ENCODE results near the gene IFNB1.

IFNB1 gene

DNA sequence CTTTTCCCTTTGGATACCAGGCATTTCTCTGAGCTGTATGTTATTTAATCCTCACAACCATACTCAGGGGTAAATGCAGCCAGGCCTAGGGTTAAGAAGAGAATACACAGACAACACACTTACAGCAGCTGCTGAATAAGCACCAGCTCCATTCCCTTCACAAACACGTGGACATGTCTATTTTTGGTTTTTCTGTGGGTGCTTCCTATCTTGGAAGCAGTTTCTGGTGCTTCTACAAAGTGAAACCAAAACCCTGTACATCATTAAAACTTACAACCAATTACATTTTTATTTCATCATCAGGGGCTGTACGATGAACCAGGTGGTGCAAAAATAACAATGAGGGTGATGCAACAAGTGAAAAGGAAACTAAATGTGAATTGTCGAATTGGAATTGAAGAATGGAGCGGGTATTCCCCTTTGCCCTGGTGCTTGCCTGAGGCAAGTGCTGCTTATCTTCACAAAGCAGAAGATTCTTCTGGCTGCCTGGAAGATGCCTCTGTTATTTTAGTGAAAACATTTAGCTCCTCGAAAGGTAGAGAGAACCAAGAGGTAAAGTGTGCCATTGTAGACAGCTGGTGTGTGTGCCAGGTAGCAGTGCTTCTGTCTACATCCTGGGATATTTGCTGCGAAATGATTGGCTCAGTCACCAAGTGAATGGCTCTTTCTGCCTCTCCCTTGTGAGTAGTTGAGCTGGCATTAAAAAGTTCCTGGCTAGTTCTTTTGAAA is 18.6 kb upstream of the IFNB1 start:
- Histone ChIP-seq H3K9me3 (ENCODE audit: severe bottlenecking) (no peaks in the 10 kb centered on the region), H3K36me3 (no peaks in the 10 kb centered on the region), H3K27ac (no peak overlapping the region), H3K27me3 (ENCODE audit: insufficient read depth, low read depth, severe bottlenecking) (no peaks in the 10 kb centered on the region), H3K4me3 (ENCODE audit: low read depth, low read length) (no peak overlapping the region)
- no peak for DNase-seq
- TF ChIP-seq, protein P1, sequence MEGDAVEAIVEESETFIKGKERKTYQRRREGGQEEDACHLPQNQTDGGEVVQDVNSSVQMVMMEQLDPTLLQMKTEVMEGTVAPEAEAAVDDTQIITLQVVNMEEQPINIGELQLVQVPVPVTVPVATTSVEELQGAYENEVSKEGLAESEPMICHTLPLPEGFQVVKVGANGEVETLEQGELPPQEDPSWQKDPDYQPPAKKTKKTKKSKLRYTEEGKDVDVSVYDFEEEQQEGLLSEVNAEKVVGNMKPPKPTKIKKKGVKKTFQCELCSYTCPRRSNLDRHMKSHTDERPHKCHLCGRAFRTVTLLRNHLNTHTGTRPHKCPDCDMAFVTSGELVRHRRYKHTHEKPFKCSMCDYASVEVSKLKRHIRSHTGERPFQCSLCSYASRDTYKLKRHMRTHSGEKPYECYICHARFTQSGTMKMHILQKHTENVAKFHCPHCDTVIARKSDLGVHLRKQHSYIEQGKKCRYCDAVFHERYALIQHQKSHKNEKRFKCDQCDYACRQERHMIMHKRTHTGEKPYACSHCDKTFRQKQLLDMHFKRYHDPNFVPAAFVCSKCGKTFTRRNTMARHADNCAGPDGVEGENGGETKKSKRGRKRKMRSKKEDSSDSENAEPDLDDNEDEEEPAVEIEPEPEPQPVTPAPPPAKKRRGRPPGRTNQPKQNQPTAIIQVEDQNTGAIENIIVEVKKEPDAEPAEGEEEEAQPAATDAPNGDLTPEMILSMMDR (IDR thresholded peaks at IDR 0.05; ENCODE audit: low read depth, low read length), result no peak

- TF ChIP-seq, protein P1 (IDR thresholded peaks at IDR 0.05; ENCODE audit: low read depth, low read length), result no peak
- Histone ChIP-seq H3K9me3 (ENCODE audit: severe bottlenecking) (no peaks in the 10 kb centered on the region), H3K4me3 (ENCODE audit: low read depth, low read length) (no peak overlapping the region), H3K36me3 (no peaks in the 10 kb centered on the region), H3K27ac (no peak overlapping the region), H3K27me3 (ENCODE audit: insufficient read depth, low read depth, severe bottlenecking) (no peaks in the 10 kb centered on the region)
- DNase-seq, result no peak
Observed at GRCh38 chr9:21095561-21095960, 17.8 kb upstream of the IFNB1 start.

DNA sequence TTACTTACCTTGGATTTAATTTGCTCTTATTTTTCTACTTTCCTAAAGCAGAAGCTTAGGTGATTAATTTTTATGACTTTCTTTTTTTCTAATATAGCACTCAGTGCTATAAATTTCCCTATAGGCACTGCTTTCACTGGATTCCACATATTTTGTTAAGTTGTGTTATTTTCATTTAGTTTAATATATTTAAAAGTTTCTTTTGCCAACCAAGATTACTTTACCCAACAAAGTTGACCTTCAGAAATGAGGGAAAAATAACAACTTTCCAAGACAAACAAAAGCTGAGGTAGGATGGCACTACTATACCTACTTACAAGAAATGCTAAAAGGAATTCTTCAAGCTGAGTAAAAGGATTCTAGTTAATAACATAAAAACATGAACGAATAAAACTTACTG is 8.8 kb upstream of the IFNB1 start:
- Histone ChIP-seq H3K9me3 (ENCODE audit: severe bottlenecking) (no peaks in the 10 kb centered on the region), H3K4me3 (ENCODE audit: low read depth, low read length) (no peak overlapping the region), H3K27me3 (ENCODE audit: insufficient read depth, low read depth, severe bottlenecking) (peaks cover 2% of the 10 kb centered on the region), H3K36me3 (no peaks in the 10 kb centered on the region), H3K27ac (no peak overlapping the region)
- TF ChIP-seq, protein P1 (IDR thresholded peaks at IDR 0.05; ENCODE audit: low read depth, low read length), result no peak
- DNase-seq, result no peak

DNA sequence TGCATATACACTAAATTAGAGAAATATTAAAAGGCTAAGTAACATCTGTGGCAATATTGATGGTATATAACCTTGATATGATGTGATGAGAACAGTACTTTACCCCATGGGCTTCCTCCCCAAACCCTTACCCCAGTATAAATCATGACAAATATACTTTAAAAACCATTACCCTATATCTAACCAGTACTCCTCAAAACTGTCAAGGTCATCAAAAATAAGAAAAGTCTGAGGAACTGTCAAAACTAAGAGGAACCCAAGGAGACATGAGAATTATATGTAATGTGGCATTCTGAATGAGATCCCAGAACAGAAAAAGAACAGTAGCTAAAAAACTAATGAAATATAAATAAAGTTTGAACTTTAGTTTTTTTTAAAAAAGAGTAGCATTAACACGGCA is 7.3 kb upstream of the IFNB1 start:
- Histone ChIP-seq H3K27me3 (ENCODE audit: insufficient read depth, low read depth, severe bottlenecking) (peaks cover 2% of the 10 kb centered on the region), H3K9me3 (ENCODE audit: severe bottlenecking) (no peaks in the 10 kb centered on the region), H3K27ac (no peak overlapping the region), H3K4me3 (ENCODE audit: low read depth, low read length) (no peak overlapping the region), H3K36me3 (no peaks in the 10 kb centered on the region)
- TF ChIP-seq, protein P1 (IDR thresholded peaks at IDR 0.05; ENCODE audit: low read depth, low read length), result no peak
- DNase-seq, result no peak

GRCh38 chr9:21084242-21084850 is 6.6 kb upstream of the IFNB1 start:
- TF ChIP-seq, protein P1 (IDR thresholded peaks at IDR 0.05; ENCODE audit: low read depth, low read length), result no peak
- no peaks in the 10 kb centered on the region for H3K9me3 ChIP-seq (ENCODE audit: severe bottlenecking)
- no peak for DNase-seq
- no peak overlapping the region for H3K4me3 ChIP-seq (ENCODE audit: low read depth, low read length)
- peaks cover 2% of the 10 kb centered on the region for H3K27me3 ChIP-seq (ENCODE audit: insufficient read depth, low read depth, severe bottlenecking)
- H3K36me3 ChIP-seq, result no peaks in the 10 kb centered on the region
- H3K27ac ChIP-seq, result no peak overlapping the region
